ENCODE results near the gene LRPAP1. TPM values are rescaled to one million over a fixed set of nuclear protein-coding genes. Genes with fewer than 3 reads are reported as not detected.

The LRPAP1 gene
- total and polyA plus RNA-seq, 2 donors (not counting 3 experiments of a cell fraction or from before 2014, with no cell fraction given) = 90.1 to 170 TPM

- intact Hi-C loops (cut with micrococcal nuclease) (loop anchor here (10.0 kb wide), 1 partner anchor 461 kb away; no protein-coding TSS in a partner anchor), dilution Hi-C loops (cut with MboI; ENCODE audit: extremely low pct_ligation_motif_present, low sequenced_read_pairs) (no loop called here)
- DNase-seq (ENCODE audit: low read depth, low spot score) = no peak
- H2AFZ ChIP-seq (ENCODE audit: low read depth, low read length) = no peak overlapping the region
- H3K9ac ChIP-seq (replicated peaks; ENCODE audit: extremely low read depth, insufficient read depth, low read length) = no peak overlapping the region
- H3K4me1 ChIP-seq (ENCODE audit: control insufficient read depth, extremely low read depth, insufficient read depth, low read length) = no peaks in the 10 kb centered on the region
- CTCF ChIA-PET = no interaction called here
- H4K20me1 ChIP-seq (replicated peaks; ENCODE audit: control insufficient read depth, extremely low read depth, insufficient read depth, low read length) = no peaks in the 10 kb centered on the region
- FAIRE-seq = no peak
- no peaks in the 10 kb centered on the region for H3K9me1 ChIP-seq (replicated peaks; ENCODE audit: control insufficient read depth, extremely low read depth, insufficient read depth, low read length)
- no peak overlapping the region for H3K27ac ChIP-seq (ENCODE audit: insufficient read depth, low read depth, low read length)
- no TSS peak for BruUV-seq (replicated peaks)
- no peaks in the 10 kb centered on the region for H3K9me3 ChIP-seq (replicated peaks; ENCODE audit: control insufficient read depth, insufficient read depth, low read length)
- no peak overlapping the region for H3K4me3 ChIP-seq (replicated peaks in 1 of 3; ENCODE audit: insufficient read depth in 1 of 3, low read depth in 1 of 3, low read length in 3 of 3)
- H3K36me3 ChIP-seq (ENCODE audit: control insufficient read depth in 2 of 2, extremely low read depth in 1 of 2, insufficient read depth in 2 of 2, low read length in 2 of 2) = no peaks in the 10 kb centered on the region
- H3K4me2 ChIP-seq (ENCODE audit: insufficient read depth, low read length) = no peak overlapping the region
- POLR2A ChIA-PET = no interaction called here
- H3K27me3 ChIP-seq (ENCODE audit: control insufficient read depth in 2 of 2, insufficient read depth in 2 of 2, low read length in 2 of 2) = peaks cover 2 to 14% of the 10 kb centered on the region in 2 experiments
- no peaks in the 10 kb centered on the region for H3K79me2 ChIP-seq (ENCODE audit: control insufficient read depth, insufficient read depth, low read length)
- no peak for TF ChIP-seq MYC (IDR thresholded peaks at IDR 0.05; ENCODE audit: low read depth, low read length)
- no peak for TF ChIP-seq POLR2AphosphoS5 (IDR thresholded peaks at IDR 0.05; ENCODE audit: insufficient read depth, low read depth, low read length)
- TF ChIP-seq FOS (IDR thresholded peaks at IDR 0.05; ENCODE audit: borderline replicate concordance, insufficient read depth, low read length) = no peak
- TF ChIP-seq GATA2 (IDR thresholded peaks at IDR 0.05; ENCODE audit: insufficient read depth, insufficient read length, low read depth, low read length) = no peak
- no peak for TF ChIP-seq POLR2A (IDR thresholded peaks at IDR 0.05; ENCODE audit: low read depth, low read length)
- no peak for TF ChIP-seq EZH2 (IDR thresholded peaks at IDR 0.05; ENCODE audit: borderline replicate concordance, low read depth, low read length, severe bottlenecking)
- TF ChIP-seq CTCF (IDR thresholded peaks at IDR 0.05; ENCODE audit: extremely low read depth in 1 of 2, insufficient read depth in 1 of 2, low read depth in 1 of 2, low read length in 2 of 2) = no peak
- no peak for TF ChIP-seq MAX (IDR thresholded peaks at IDR 0.05; ENCODE audit: insufficient read depth, insufficient read length)
- TF ChIP-seq JUN (IDR thresholded peaks at IDR 0.05; ENCODE audit: borderline replicate concordance, insufficient read depth, insufficient read length, low read depth) = no peak
Measured at GRCh38 chr4:3483471-3483921, 48.7 kb downstream of the LRPAP1 start.
